GM21423 (cell line): ENCODE results near the gene CAPG.
"Not testable (repeated sequence)": the region's sequence is repeated elsewhere in the genome, so short reads cannot be mapped to it uniquely, and the experiment has no call there.

Experiments
- ATAC-seq: cut with Tn5 transposase; IDR thresholded peaks from one replicate; pipeline ENCODE4 v1.9.1; 2021; ENCODE audit warnings: mild to moderate bottlenecking, moderate library complexity; ENCODE audit not compliant: unreplicated experiment

CAPG gene

DNA sequence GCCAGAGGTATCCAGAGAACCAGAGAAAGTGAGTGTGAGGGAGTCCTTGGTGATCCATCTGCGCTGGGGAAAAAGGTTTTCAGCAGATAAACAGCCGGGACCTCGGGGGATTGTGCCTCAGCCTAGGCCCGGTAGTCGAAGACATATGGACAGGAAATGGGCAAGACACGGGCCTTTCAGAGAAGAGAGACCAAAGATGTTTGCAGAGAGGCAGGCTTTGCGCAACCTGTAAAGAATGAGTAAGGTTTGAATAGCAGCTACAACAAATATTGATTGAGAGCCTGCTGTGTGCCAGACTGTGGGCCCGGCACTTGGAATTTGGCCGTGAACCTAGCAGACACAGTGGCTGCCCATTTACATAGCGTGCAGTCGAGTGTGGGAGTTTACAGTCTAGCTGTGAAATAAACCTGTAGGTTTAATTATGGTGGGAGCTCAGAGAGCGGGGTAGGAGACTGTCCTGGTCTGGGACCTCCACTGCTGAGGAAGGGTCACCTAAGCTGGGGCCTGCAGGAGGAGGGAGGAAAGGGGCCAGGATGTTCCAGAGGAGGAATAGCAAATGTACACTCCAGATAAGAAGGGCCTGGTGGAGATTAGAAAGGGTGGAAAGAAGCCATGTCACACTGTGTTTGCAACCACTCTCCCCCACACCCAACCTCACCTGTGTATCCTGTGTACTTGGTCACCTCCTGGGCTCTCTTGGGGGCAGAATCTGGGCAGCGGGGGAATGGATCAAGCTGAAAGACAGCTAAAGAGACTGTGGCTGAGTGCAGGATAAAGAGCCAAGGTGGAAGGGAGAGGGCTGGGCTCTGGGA, 11.3 kb upstream of the CAPG start:
- no peak for ATAC-seq

DNA sequence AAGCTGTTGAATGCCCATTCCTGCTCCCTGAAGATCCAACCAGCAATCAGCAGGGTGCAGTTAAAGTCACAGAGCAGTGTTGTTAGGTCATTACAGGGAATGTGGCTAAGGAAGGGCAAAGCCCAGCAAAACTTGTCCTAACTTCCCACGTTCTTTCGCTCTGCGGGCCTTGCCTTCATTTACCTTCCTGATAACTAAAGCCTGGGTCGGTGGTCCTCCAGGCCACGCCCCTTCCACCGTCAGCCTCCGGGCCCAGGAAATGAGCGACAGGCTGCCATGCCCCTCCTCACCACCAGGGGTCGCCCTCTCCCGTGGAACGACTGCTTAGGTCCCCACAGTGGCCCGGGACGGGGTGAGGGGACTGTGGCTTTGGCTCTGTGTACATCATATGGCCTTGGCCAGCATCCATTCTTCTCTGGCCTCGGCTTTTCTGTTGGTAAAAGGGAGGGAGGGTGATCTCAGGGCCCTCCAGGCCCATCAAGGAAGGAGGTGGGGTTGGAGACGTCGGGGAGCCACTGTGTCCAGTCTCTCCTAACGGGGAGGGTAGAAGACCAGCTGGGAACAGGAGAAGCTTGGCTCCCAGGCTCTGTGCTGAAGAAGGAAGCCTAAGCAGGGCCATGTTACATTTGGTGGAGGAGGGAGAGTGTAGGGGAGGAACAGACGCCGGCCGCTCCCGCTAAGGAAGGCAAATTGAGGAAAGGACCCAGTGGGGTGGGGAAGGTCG, 10.5 kb upstream of the CAPG start:
- ATAC-seq, result peak; percentile 52

DNA sequence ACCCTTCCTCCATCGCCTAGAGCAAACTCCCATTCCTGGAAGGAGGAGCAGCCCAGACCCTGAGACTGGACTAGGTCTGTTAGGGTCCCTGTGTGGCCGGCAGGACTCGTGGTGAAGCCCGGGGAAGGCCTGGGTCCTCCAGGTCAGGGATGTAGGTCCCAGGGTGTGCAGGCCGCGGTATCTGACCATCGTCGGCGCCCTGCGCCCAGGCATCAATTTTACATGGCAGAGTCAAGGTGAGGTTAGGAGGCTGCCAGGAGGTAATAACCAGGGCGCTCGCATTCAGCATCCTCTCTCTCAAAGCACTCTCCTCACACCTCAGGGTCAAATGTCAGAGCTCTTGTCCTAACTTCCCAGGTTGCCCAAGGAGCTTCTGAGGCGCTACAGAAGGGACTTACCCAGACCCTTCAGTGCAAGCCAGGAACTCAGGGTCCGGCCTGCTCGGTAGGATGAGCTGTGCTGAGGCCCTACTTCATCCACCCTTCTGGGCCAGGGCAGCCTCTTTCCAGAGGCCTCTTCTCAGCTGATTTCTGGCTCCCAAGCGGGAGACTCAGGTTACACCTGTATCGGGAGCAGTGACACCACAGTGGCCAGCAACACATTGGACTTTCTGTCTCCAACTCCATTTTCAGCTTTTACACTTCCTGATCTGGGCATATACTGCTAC, 9.0 kb upstream of the CAPG start:
- no peak for ATAC-seq

DNA sequence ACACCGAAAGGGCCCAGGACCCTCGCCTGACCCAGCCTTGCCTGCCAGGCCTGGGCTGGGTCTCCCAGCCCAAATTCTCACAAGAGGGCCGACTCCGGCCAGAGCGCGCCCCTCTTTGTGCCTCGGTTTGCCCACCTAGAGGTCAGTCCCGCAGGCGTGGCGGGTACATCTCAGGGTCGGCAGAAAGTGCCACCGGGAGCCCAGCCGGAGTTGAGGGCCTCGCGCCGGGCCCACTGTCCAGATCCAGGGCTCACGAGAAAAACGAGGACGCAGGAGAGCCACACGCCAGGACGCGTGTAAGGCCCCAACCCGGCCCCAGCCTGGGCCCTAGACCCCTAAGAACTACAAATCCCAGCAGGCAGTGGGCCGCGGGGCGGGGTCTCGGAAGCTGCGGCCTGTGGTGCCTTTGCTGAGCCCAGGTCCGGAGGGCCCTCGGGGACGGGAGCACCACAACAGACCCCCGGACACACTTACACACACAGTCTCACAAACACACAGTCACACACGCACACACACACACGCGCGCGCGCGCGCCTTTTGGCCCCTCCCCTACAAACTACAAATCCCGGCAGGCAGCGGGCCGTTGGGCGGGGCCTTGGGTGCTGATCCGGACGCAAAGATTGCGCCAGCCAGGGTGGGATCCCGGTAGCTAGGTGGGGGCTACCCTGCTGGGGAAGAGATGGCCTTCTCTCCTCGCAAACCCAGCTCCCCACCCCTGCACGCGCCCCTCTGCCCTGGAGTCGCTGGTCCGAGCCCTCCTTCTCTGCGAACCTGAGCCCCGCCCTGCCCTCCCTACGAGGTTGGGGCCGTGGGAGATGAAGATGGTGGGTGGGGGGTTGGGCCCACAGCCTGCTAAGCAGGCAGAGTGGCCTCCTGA, 8.2 kb upstream of the CAPG start, which contains the start of gene SH2D6:
Gene SH2D6 (plus strand): TSS at position 583 of the 877 bp plus-strand sequence. CDS start 10,752 bp downstream, outside the sequence.
- ATAC-seq, result peak; percentile 81

DNA sequence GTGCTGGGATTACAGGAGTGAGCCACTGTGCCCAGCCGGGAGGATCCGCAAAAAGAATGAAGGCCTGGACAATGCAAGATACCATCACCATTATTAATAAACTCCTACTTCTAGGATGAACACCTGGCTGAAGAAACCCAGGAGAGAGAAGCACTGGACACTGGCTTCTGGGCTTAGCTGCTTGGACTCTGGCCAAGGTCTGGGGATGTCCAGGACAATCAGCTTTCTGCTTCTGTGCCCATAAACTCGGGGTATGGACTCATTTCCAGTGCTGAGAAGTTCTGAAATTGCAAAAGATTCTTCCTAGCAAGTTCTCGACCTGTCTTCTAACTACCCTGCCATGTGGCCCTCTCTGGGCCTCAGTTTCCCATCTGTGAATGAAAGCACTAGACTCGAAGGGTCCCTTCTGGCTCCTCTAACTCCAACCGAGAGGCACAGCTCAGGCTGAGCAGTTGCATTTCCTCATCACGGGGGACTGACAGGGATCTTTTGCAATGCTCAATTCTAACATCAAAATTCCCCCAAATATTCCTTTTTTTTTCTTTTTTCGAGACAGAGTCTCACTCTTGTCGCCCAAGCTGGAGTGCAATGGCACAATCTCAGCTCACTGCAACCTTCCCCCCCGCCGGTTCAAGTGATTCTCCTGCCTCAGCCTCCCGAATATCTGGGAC, 5.9 kb upstream of the CAPG start:
- ATAC-seq, result no peak

DNA sequence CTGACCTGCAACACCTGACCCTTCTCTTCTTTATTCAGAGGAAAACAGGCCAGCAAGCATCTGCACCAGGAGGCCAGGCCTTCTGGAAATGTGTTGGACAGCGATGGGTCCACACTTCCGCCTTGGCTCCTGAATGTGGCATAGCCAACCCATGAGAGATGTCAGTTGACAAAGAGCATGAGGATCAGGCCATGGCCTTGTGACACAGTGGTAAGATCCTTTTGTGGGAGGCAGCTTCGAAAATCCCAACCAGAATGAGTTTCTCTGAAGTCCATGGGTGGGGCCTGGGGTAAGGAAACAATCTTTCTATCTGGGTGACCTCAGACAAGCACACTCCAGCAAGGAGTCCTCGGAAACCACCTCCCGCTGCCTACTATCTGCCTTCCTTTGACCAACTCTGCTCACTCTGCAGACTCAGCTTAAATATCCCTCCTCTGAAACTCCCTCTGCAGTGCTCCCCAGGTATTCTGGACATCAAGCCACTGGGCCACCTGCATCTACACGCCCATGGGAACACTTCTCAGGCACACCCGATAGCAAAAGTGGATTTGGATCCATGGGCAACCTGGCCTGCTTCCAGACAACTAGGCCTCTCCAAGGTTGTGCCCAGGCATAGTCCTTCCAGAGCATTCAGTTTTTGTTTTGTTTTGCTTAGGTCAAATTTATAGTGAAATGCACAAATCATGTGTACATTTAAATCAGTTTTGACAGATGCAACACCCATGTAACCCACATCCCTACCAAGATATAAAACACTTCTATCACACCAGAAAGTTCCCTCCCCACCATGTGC, 4.8 kb upstream of the CAPG start:
- no peak for ATAC-seq

DNA sequence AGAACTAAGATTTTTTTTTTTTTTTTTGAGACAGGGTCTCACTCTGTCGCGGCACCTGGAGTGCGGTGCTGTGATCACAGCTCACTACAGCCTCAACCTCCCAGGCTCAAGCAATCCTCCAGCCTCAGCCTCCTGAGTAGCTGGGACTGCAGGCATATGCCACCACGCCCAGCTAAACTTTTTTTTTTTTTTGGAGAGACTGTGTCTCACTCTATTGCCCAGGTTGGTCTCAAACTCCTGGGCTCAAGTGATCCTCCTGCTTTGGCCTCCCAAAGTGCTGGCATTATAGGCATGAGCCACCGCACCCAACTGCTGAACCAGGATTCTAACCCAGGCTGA, 4.2 kb upstream of the CAPG start:
- not testable (repeated sequence) for ATAC-seq

DNA sequence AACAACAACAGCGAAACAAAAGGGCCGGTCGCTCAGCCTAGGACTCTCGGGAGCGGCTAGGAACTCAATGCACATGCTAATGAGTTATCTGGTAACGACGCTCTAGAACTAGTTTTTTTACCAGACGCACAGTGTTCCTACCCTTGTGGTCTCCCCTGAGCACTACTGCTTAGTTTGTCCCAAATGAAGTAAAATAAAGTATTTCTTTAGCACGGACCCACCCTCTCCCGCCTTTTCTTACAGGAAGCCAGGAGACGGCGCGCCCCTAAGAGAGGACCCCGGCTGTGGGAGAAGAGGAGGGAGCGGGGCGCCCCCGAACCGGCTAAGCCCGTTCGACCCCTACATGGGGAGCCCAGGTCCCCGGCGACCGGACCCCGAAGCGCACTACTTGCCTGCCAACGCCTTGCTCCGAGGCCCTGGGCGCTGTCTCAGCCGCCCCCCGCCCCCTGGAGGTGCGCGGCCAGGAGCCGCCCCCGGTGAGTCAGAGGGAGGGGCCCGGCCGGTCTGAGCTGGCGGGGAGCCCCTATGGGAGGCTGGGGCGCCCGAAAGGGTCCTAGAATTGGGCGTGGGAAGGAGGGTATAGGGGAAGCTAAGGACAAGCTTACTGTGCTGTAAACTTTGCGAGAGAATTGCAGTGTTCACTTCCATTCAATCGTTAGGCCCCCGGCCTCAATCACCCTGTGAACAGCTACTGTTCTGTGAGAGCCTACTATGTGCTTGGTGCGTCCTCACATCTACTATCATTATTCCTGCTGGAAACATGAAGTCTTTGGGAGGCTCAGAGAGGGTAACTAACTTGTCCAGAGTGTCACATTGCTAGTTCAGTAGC, 3.6 kb upstream of the CAPG start:
- ATAC-seq, result no peak

DNA sequence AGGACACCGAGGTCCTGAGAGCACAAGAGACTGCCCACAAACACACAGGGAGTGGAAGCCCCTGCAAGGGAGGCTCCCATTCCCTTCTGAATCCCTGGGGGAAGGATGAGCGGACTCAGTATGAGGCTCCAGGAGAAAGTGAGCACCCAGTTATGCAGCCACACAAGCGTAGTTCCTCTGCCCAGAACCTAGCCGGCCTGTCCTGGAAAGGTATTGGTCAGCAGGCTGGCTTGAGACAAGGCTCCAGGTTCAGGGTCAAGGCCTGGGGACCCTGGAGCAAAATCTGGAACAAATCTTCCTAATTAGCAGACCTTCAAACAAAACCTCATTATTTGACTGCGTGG, 1.2 kb upstream of the CAPG start:
- no peak for ATAC-seq

DNA sequence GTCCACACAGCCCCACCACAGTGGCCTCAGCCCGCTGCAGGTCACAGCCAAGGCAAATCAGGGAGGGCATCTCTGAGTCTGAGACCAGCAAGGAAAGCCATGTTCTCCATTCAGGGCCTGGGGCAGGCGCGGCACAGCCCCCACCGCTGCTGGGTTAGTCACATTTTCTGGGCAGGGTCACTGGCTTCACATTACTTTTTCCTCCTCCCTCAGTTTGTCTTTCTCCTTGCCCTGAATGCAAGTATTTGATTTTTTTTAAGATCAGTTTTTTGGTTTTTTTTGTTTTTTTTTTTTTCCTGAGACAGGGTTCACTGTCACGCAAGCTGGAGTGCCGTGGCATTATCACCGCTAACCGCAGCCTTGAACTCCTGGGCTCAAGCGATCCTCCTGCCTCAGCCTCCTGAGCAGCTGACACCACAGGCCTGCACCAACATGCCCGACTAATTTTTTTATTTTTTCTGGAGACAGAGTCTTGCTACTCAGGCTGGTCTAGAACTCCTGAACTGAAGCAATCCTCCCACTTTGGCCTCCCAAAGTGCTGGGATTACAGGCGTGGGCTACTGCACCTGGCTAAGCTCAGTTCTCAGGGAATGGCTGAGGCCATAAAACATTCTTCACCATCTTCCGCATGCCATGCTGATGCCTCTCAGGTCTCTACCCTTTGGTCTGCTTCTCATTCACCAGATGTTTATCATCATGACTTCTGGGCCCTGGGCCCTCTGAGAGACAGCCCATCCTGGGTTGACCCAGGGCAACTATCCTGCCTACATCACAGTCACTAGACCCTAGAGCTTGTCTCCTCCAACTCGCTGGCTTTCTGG, 628 bp upstream of the CAPG start:
- no peak for ATAC-seq

DNA sequence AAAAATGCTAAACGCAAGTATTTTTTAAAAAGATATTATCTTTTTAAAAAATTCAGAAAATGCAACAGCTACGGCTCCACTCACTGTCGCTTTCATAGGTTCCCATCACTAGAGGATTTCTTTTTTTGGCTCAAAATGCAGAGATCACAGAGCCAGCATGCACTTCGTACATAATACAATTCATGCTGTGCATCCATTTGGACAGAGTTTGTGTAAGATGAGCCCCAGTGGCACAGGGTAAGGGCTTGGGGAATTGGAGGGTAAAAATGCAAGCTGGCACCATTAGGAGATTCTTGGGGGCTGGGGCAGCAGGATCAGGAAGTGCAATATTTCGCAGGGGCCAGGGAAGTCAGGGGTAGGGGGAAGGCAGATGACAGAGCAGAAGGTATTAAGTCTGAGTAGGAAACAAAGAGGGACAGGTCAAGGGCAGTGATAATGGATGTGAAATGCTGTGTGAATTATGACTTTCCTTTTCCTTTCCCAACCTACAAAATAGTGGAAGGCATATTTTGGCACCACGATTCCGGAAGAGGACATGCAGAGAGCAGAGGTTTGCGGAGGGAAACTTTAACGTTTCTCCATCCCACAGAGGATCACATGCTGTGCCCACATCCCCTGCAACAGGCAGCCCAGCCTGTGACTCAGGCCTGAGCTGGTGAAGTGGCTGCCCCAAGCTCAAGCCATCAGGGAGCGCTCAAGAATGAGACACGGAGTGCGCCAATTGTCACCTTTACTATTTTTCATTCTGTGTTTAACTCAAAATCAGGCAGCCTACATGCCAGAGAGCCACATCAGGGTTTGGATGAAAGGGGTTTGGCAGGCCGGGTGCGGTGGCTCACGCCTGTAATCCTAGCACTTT, 4.7 kb downstream of the CAPG start:
- no peak for ATAC-seq

DNA sequence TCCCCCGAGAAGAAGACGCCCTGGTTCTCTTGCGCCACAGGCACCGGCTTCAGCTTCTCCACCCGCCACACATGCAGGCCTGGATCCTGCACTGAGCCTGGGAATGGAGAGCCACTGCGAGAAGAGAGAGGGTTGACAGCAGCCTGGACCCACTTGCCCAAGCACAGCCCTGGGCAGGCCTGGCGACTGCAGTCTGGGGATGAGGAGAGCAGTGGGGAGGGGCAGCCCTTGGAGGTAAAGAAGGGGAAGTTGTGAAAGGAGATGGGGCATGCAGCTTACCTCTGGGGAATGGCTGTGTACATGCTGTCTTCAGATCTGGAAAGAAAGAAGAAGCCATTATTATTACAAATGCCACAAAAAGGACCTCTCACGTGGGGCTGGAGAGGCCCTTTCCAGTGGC, 8.3 kb downstream of the CAPG start:
- no peak for ATAC-seq

DNA sequence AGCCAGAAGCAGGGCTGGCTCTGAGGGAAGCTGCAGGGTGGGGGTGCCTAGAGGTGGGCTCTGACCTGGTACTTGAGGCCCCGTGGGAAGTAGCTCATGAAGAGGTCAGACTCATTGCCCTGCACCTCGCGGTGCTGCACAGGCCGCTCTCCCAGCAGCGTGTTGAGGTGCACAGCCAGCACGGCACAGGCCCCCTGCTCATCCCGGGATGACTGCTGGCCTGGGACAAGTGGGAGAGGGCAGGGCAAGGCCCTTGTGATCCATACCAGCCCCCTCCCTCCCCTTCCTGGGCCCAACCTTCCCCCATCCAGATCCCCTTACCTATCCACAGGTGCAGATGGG, 8.7 kb downstream of the CAPG start:
- ATAC-seq, result no peak

DNA sequence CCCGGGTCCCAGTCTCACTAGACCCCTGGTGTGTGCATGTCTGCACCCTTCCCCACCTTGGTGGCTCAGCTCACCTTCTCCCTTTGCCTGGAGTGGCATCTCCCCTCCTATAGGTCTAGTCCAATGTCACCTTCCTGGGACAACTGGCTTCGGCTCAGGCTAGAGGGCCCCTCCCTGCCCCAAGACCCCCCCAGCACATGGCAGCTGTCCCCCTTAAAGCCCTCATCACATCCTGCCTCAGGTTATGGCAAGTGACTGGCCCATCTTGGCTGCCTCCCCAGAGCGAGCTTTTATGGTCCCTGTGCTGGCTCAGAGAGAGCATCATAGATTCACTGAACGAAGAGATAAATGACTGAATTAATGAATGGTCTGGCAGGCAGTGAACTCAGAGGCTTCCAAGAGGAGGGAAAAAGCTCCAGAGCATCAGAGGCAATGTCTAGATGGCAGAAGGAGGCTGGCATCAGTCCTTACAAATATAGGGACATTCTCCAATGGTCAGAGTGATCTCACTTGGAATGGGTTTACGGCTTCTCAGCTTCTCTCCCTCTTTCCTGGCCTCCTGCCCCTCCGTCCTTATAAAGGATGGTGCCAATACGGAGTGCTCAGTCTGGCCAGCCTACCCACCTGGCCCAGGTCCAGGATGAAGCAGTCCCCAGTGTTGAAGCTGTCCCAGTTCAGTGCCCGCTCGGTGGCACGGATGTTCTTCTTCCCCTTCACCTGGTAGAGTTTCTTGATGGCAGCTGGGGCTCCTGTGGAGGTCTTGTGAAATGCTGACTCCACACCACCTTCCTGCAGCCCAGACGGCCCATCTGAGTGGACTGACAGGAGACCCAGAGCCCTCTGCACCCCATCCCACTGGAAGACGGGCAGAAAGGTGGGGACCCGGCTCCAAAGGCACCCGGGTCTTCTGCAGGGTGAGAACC, 9.4 kb downstream of the CAPG start:
- ATAC-seq, result no peak

DNA sequence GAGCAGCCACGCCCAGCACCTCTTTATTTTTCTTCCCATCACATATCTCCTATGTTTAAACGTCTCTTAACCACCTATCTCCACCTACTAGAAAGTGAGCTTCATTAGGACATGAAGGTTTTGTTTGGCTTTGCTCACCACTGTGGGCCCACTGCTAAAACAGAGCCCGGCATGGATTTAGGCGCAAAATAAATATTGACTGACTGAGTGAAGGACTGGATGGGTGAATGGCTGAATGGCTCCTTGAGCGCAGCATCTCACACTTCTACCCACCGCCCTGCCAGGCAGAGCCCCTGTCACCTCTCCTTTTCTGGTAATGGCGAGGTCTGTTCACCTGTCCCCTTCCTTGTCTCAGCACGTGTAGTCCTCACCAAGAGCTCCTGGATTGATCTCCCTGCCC, 10.1 kb downstream of the CAPG start:
- no peak for ATAC-seq

DNA sequence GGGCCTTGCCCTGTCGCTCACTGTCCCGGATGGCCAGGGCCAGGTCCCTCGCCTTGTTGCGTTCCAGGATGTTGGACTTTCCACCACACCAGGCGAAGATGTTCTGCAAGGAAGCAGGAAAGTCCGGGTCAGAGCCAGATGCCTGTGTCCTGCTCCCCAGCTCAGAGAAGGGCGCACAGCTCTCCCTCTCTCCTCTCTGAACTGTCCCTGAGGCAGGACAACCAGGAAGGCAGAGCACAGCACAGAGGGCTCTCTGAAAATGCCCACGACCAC, 11.0 kb downstream of the CAPG start:
- ATAC-seq, result no peak
